ENCODE data around the gene TNRC6C. TPM values are rescaled to one million over a fixed set of nuclear protein-coding genes. Genes with fewer than 3 reads are reported as not detected.

Gene TNRC6C
- polyA plus RNA-seq, 1 donor (not counting 4 experiments of a cell fraction or from before 2014, with no cell fraction given), result 0.34 TPM

GRCh38 chr17:78124836-78125137 lies 166.3 kb downstream of the TNRC6C start:
- no peak for FAIRE-seq
- no peak for DNase-seq (ENCODE audit: low read depth, low spot score)
- Histone ChIP-seq H3K9me3 (ENCODE audit: control insufficient read depth, low read depth, low read length) (no peaks in the 10 kb centered on the region), H3K36me3 (ENCODE audit: control insufficient read depth in 2 of 2, extremely low read depth in 1 of 2, insufficient read depth in 2 of 2, low read length in 2 of 2) (peaks cover 6 to 19% of the 10 kb centered on the region in 2 experiments), H3K4me2 (ENCODE audit: control insufficient read depth, extremely low read depth, insufficient read depth, low read depth, low read length) (no peak overlapping the region), H3K4me1 (ENCODE audit: control insufficient read depth, extremely low read depth, insufficient read depth, low read length) (peaks cover 6% of the 10 kb centered on the region), H3K79me2 (ENCODE audit: control insufficient read depth, insufficient read depth, low read length) (peaks cover 4% of the 10 kb centered on the region), H2AFZ (ENCODE audit: control insufficient read depth, low read length) (no peak overlapping the region), H4K20me1 (ENCODE audit: control insufficient read depth, extremely low read depth, insufficient read depth, low read length) (no peaks in the 10 kb centered on the region), H3K9ac (ENCODE audit: control insufficient read depth, extremely low read depth, insufficient read depth, low read length) (no peak overlapping the region), H3K27me3 (ENCODE audit: control insufficient read depth, extremely low read depth, insufficient read depth, low read length) (no peaks in the 10 kb centered on the region), H3K4me3 (ENCODE audit: control insufficient read depth in 2 of 3, extremely low read depth in 1 of 3, insufficient read depth in 2 of 3, low read depth in 1 of 3, low read length in 3 of 3) (no peak overlapping the region), H3K9me1 (ENCODE audit: control insufficient read depth, extremely low read depth, insufficient read depth, low read length) (no peaks in the 10 kb centered on the region), H3K27ac (ENCODE audit: control insufficient read depth, insufficient read depth, low read length) (no peak overlapping the region)
- TF ChIP-seq, protein P1, sequence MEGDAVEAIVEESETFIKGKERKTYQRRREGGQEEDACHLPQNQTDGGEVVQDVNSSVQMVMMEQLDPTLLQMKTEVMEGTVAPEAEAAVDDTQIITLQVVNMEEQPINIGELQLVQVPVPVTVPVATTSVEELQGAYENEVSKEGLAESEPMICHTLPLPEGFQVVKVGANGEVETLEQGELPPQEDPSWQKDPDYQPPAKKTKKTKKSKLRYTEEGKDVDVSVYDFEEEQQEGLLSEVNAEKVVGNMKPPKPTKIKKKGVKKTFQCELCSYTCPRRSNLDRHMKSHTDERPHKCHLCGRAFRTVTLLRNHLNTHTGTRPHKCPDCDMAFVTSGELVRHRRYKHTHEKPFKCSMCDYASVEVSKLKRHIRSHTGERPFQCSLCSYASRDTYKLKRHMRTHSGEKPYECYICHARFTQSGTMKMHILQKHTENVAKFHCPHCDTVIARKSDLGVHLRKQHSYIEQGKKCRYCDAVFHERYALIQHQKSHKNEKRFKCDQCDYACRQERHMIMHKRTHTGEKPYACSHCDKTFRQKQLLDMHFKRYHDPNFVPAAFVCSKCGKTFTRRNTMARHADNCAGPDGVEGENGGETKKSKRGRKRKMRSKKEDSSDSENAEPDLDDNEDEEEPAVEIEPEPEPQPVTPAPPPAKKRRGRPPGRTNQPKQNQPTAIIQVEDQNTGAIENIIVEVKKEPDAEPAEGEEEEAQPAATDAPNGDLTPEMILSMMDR (optimal IDR thresholded peaks at IDR 0.05 in 1 of 3, IDR thresholded peaks at IDR 0.05 in 1 of 3, conservative IDR thresholded peaks at IDR 0.05 in 1 of 3; ENCODE audit: extremely low read depth in 1 of 3, insufficient read depth in 2 of 3, low read length in 3 of 3), result no peak
- no peak for TF ChIP-seq EZH2 (IDR thresholded peaks at IDR 0.05; ENCODE audit: low read length)
- dilution Hi-C loops (cut with MboI; ENCODE audit: extremely low pct_ligation_motif_present, low sequenced_read_pairs), result no loop called here

DNA sequence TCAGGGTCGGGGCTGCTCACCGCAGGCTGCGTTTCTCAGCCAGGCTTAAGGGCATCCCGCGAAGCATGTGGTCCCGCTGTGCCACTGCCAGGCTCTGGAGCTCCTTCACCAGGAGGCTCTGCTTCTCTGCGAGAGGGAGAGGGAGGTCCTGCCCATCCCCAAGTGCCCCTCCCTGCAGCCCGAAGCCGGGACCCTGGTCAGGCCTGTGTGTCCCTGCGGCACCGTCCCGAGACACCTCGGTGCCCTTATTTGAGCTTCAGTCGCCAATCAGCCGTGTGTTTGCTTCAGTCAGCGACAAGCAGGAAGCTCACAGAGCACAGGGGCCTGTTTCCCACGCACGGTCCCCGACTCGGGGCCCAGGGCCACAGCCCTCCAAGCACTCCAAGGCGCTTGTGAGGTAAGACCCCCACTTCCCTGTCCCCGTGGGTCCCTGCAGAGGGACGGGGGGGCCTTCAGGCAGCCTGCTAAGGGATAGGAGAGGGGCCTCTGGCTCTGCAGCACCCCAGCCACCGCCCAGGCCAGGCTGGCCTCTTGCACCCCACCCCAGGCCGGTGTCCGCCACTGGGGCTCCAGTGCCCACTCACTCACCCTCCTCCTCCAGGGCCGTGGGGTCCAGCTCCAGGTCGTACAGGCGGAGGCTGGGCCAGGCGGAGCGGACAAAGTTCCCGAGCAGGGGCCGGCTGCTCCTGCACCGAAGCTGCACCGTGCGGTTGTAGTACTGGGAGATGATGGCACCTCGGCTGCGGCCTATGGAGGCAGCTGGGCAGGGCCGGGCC lies 166.8 kb downstream of the TNRC6C start:
- Histone ChIP-seq H3K9ac (ENCODE audit: control insufficient read depth, extremely low read depth, insufficient read depth, low read length) (no peak overlapping the region), H4K20me1 (ENCODE audit: control insufficient read depth, extremely low read depth, insufficient read depth, low read length) (no peaks in the 10 kb centered on the region), H3K4me2 (ENCODE audit: control insufficient read depth, extremely low read depth, insufficient read depth, low read depth, low read length) (no peak overlapping the region), H3K4me3 (ENCODE audit: control insufficient read depth in 2 of 3, extremely low read depth in 1 of 3, insufficient read depth in 2 of 3, low read depth in 1 of 3, low read length in 3 of 3) (no peak overlapping the region), H3K27ac (ENCODE audit: control insufficient read depth, insufficient read depth, low read length) (no peak overlapping the region), H2AFZ (ENCODE audit: control insufficient read depth, low read length) (no peak overlapping the region), H3K9me1 (ENCODE audit: control insufficient read depth, extremely low read depth, insufficient read depth, low read length) (no peaks in the 10 kb centered on the region), H3K36me3 (ENCODE audit: control insufficient read depth in 2 of 2, extremely low read depth in 1 of 2, insufficient read depth in 2 of 2, low read length in 2 of 2) (peaks cover 6 to 19% of the 10 kb centered on the region in 2 experiments), H3K79me2 (ENCODE audit: control insufficient read depth, insufficient read depth, low read length) (peaks cover 4% of the 10 kb centered on the region), H3K4me1 (ENCODE audit: control insufficient read depth, extremely low read depth, insufficient read depth, low read length) (peaks cover 6% of the 10 kb centered on the region), H3K27me3 (ENCODE audit: control insufficient read depth, extremely low read depth, insufficient read depth, low read length) (peaks cover under 1% of the 10 kb centered on the region), H3K9me3 (ENCODE audit: control insufficient read depth, low read depth, low read length) (no peaks in the 10 kb centered on the region)
- FAIRE-seq, result no peak
- dilution Hi-C loops (cut with MboI; ENCODE audit: extremely low pct_ligation_motif_present, low sequenced_read_pairs), result no loop called here
- TF ChIP-seq, protein P1 (optimal IDR thresholded peaks at IDR 0.05 in 1 of 3, IDR thresholded peaks at IDR 0.05 in 1 of 3, conservative IDR thresholded peaks at IDR 0.05 in 1 of 3; ENCODE audit: extremely low read depth in 1 of 3, insufficient read depth in 2 of 3, low read length in 3 of 3), result no peak
- no peak for TF ChIP-seq EZH2 (IDR thresholded peaks at IDR 0.05; ENCODE audit: low read length)
- no peak for DNase-seq (ENCODE audit: low read depth, low spot score)

Data from keratinocyte (primary cell).